WTC11 (cell line): Measurements from ENCODE around the gene GAL3ST2. TPM values are rescaled to one million over a fixed set of nuclear protein-coding genes. Genes with fewer than 3 reads are reported as not detected.
A peak's percentile ranks its signal among the peaks of the same experiment; 100 is the strongest.

Experiments used
- ATAC-seq: fragments of 200-7000 bp; cut with Tn5 transposase; 2 replicates; pipeline ENCODE4 v1.10.0; 2021; ENCODE audit warnings: mild to moderate bottlenecking, moderate library complexity
- CTCF ChIA-PET: fragments of 300-600 bp; sonication (Branson Sonifier 250); formaldehyde crosslinking; loops from one replicate; lab custom pipeline; 2021; ENCODE audit warnings: antibody characterized with exemption; lab: Charles Lee
- POLR2A ChIA-PET: fragments of 350-600 bp; sonication (Branson Sonifier 250); formaldehyde crosslinking; loops from one replicate; lab custom pipeline; 2021; ENCODE audit warnings: antibody characterized with exemption; lab: Charles Lee
- DNase-seq: peaks from one replicate; pipeline ENCODE4 v3.0.0; 2021; ENCODE audit warnings: low spot score
- H3K27ac Mint-ChIP-seq: 2 replicates; pipeline ENCODE4 v1.8.0; 2021; ENCODE audit warnings: mixed read lengths
- H3K27me3 Mint-ChIP-seq: 2 replicates; pipeline ENCODE4 v1.8.0; 2021; ENCODE audit warnings: low read depth, mild to moderate bottlenecking, moderate library complexity, mixed read lengths
- H3K36me3 Mint-ChIP-seq: 2 replicates; pipeline ENCODE4 v1.8.0; 2021; ENCODE audit warnings: mixed read lengths
- H3K4me1 Mint-ChIP-seq: 2 replicates; pipeline ENCODE4 v1.8.0; 2022; ENCODE audit warnings: mixed read lengths
- H3K4me3 Mint-ChIP-seq: 2 replicates; pipeline ENCODE4 v1.8.0; 2021; ENCODE audit warnings: mild to moderate bottlenecking, moderate library complexity, mixed read lengths
- H3K9me3 Mint-ChIP-seq: 2 replicates; pipeline ENCODE4 v1.8.0; 2021; ENCODE audit warnings: mixed read lengths
- E2F5 ChIP-seq: sonication (generic); formaldehyde crosslinking; IDR thresholded peaks from 2 replicates; pipeline ENCODE4 v1.8.1; 2022; ENCODE audit warnings: mild to moderate bottlenecking, moderate library complexity, missing genetic modification reagents
- HMGA2 ChIP-seq: fragments of 250-450 bp; sonication (Bioruptor Pico); IDR thresholded peaks from 2 replicates; pipeline ENCODE4 v1.4.0; 2021; ENCODE audit warnings: mild to moderate bottlenecking, moderate library complexity
- KAT7 ChIP-seq: sonication (generic); formaldehyde crosslinking; IDR thresholded peaks from 2 replicates; pipeline ENCODE4 v1.8.1; 2023; ENCODE audit warnings: missing genetic modification reagents, mild to moderate bottlenecking, borderline replicate concordance
- MLX ChIP-seq: sonication (generic); formaldehyde crosslinking; IDR thresholded peaks from 2 replicates; pipeline ENCODE4 v1.8.1; 2023; ENCODE audit warnings: mild to moderate bottlenecking, missing genetic modification reagents, moderate library complexity
- NFATC4 ChIP-seq: fragments of 250-450 bp; sonication (Bioruptor Pico); IDR thresholded peaks from 2 replicates; pipeline ENCODE4 v1.9.0; 2021; ENCODE audit warnings: mild to moderate bottlenecking
- NR1H2 ChIP-seq: sonication (generic); formaldehyde crosslinking; IDR thresholded peaks from 2 replicates; pipeline ENCODE4 v1.9.0; 2021; ENCODE audit warnings: mild to moderate bottlenecking, moderate library complexity, missing genetic modification reagents
- PRDM15 ChIP-seq: sonication (generic); formaldehyde crosslinking; IDR thresholded peaks from 2 replicates; pipeline ENCODE4 v1.8.0; 2022; ENCODE audit warnings: missing genetic modification reagents
- SMAD3 ChIP-seq: sonication (generic); formaldehyde crosslinking; IDR thresholded peaks from 2 replicates; pipeline ENCODE4 v1.8.0; 2022; ENCODE audit warnings: missing genetic modification reagents, mild to moderate bottlenecking, borderline replicate concordance
- ZBTB21 ChIP-seq: sonication (generic); formaldehyde crosslinking; IDR thresholded peaks from 2 replicates; pipeline ENCODE4 v1.8.1; 2023; ENCODE audit warnings: mild to moderate bottlenecking, missing genetic modification reagents, borderline replicate concordance
- ZNF232 ChIP-seq: sonication (generic); formaldehyde crosslinking; IDR thresholded peaks from 2 replicates; pipeline ENCODE4 v1.8.0; 2022; ENCODE audit warnings: mild to moderate bottlenecking, missing genetic modification reagents
- ZNF317 ChIP-seq: sonication (generic); formaldehyde crosslinking; IDR thresholded peaks from 2 replicates; pipeline ENCODE4 v1.8.1; 2023; ENCODE audit warnings: low read depth, mild to moderate bottlenecking, moderate library complexity, missing genetic modification reagents, borderline replicate concordance
- ZNF396 ChIP-seq: fragments of 250-450 bp; sonication (Bioruptor Pico); IDR thresholded peaks from 2 replicates; pipeline ENCODE4 v1.8.0; 2021; ENCODE audit warnings: mild to moderate bottlenecking, moderate library complexity, borderline replicate concordance
- ZNF423 ChIP-seq: fragments of 250-450 bp; sonication (Bioruptor Pico); IDR thresholded peaks from 2 replicates; pipeline ENCODE4 v2.1.2; 2022; ENCODE audit warnings: mild to moderate bottlenecking, moderate library complexity
- total RNA-seq: library from RNA; stranded (reverse); gene quantifications from 3 replicates; pipeline ENCODE4 v1.2.3, GENCODE V29; 2021

GAL3ST2 gene
- total RNA-seq, 1 experiment from 2014 or later = 0.98 TPM

- Mint-ChIP-seq H3K36me3 (no peaks in the 10 kb centered on the region), H3K4me3 (no peak overlapping the region), H3K27me3 (peaks cover 9% of the 10 kb centered on the region), H3K27ac (no peak overlapping the region)
- DNase-seq = peak; percentile 8
- ChIA-PET CTCF (no interaction called here), POLR2A (interaction anchor here (1.6 kb wide), 1 partner anchor 16 kb away, joined by 4 read pairs; no protein-coding TSS in a partner anchor)
- no peak for TF ChIP-seq NR1H2
- no peak for TF ChIP-seq ZNF423
- no peak for TF ChIP-seq MLX
- no peak for TF ChIP-seq ZNF317 (CRISPR knock-in tag)
- no peak for TF ChIP-seq SMAD3
- no peak for TF ChIP-seq PRDM15 (CRISPR knock-in tag)
- TF ChIP-seq, all 79 proteins: peak for 0
- ATAC-seq = no peak
- Mint-ChIP-seq H3K4me1 (no peaks in the 10 kb centered on the region), H3K9me3 (no peaks in the 10 kb centered on the region)
Measured at GRCh38 chr2:241850544-241851324, 74.1 kb downstream of the GAL3ST2 start.

GRCh38 chr2:241851325-241852115 lies 74.9 kb downstream of the GAL3ST2 start:
- no peak for ATAC-seq
- TF ChIP-seq HMGA2 (CRISPR knock-in tag) (no peak), ZNF396 (no peak)
- ChIA-PET CTCF (no interaction called here), POLR2A (interaction anchor here (1.6 kb wide), 1 partner anchor 15 kb away, joined by 4 read pairs; no protein-coding TSS in a partner anchor)
- no peak overlapping the region for H3K4me3 Mint-ChIP-seq
- no peak for DNase-seq
- no peaks in the 10 kb centered on the region for H3K9me3 Mint-ChIP-seq
- no peaks in the 10 kb centered on the region for H3K36me3 Mint-ChIP-seq
- H3K4me1 Mint-ChIP-seq = no peaks in the 10 kb centered on the region
- H3K27me3 Mint-ChIP-seq = peaks cover under 1% of the 10 kb centered on the region; the same call in 1 of the 2 replicates
- H3K27ac Mint-ChIP-seq = no peak overlapping the region; the same call in 1 of the 2 replicates

- H3K27me3 Mint-ChIP-seq = no peaks in the 10 kb centered on the region
- no peak for TF ChIP-seq ZBTB21 (CRISPR knock-in tag)
- no peak for TF ChIP-seq KAT7 (CRISPR knock-in tag)
- TF ChIP-seq ZNF232 = no peak
- TF ChIP-seq NFATC4 = no peak
- TF ChIP-seq E2F5 (CRISPR knock-in tag) = no peak
- ChIA-PET CTCF (no interaction called here), POLR2A (no interaction called here)
- no peaks in the 10 kb centered on the region for H3K36me3 Mint-ChIP-seq
- DNase-seq (peak; percentile 9), ATAC-seq (no peak)
- no peaks in the 10 kb centered on the region for H3K9me3 Mint-ChIP-seq
- H3K27ac Mint-ChIP-seq = no peak overlapping the region
- no peaks in the 10 kb centered on the region for H3K4me1 Mint-ChIP-seq
- H3K4me3 Mint-ChIP-seq = no peak overlapping the region
Measured at GRCh38 chr2:241852116-241852980, 75.7 kb downstream of the GAL3ST2 start.
